ENCODE results near the gene PHACTR2. TPM values are rescaled to one million over a fixed set of nuclear protein-coding genes. Genes with fewer than 3 reads are reported as not detected.

Gene PHACTR2
- total and polyA plus RNA-seq, 2 of the 13 experiments (the other 11 are each of a cell fraction or from before 2014, with no cell fraction given), result 11.3 to 28.2 TPM

- no peak for TF ChIP-seq PATZ1 (CRISPR knock-in tag; IDR thresholded peaks at IDR 0.05)
- no peak for TF ChIP-seq CBFB (CRISPR knock-in tag; IDR thresholded peaks at IDR 0.05)
- TF ChIP-seq ZNF264 (CRISPR knock-in tag; IDR thresholded peaks at IDR 0.05), result no peak
- TF ChIP-seq, protein P1, sequence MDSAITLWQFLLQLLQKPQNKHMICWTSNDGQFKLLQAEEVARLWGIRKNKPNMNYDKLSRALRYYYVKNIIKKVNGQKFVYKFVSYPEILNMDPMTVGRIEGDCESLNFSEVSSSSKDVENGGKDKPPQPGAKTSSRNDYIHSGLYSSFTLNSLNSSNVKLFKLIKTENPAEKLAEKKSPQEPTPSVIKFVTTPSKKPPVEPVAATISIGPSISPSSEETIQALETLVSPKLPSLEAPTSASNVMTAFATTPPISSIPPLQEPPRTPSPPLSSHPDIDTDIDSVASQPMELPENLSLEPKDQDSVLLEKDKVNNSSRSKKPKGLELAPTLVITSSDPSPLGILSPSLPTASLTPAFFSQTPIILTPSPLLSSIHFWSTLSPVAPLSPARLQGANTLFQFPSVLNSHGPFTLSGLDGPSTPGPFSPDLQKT (CRISPR knock-in tag; IDR thresholded peaks at IDR 0.05; ENCODE audit: borderline replicate concordance), result no peak
- TF ChIP-seq SMAD1 (CRISPR knock-in tag; IDR thresholded peaks at IDR 0.05; ENCODE audit: borderline replicate concordance, low read depth), result no peak
- no peak for TF ChIP-seq ZEB1 (IDR thresholded peaks at IDR 0.05; ENCODE audit: insufficient replicate concordance, low read depth)
- TF ChIP-seq RFX1 (IDR thresholded peaks at IDR 0.05), result peak; percentile 52; the same call in 1 of the 2 replicates
- no peak for TF ChIP-seq BCLAF1 (IDR thresholded peaks at IDR 0.05)
- TF ChIP-seq ZNF232 (CRISPR knock-in tag; IDR thresholded peaks at IDR 0.05; ENCODE audit: borderline replicate concordance), result no peak
- TF ChIP-seq NCOR1 (IDR thresholded peaks at IDR 0.05; ENCODE audit: borderline replicate concordance, low read length), result no peak
- TF ChIP-seq ADNP (CRISPR knock-in tag; IDR thresholded peaks at IDR 0.05), result no peak
- TF ChIP-seq ZFP82 (CRISPR knock-in tag; IDR thresholded peaks at IDR 0.05; ENCODE audit: borderline replicate concordance), result no peak
- no peak for TF ChIP-seq MAFF (IDR thresholded peaks at IDR 0.05; ENCODE audit: low read depth, low read length)
- peak; percentile 47 for TF ChIP-seq STAG1 (CRISPR knock-in tag; IDR thresholded peaks at IDR 0.05)
- TF ChIP-seq, protein P2, sequence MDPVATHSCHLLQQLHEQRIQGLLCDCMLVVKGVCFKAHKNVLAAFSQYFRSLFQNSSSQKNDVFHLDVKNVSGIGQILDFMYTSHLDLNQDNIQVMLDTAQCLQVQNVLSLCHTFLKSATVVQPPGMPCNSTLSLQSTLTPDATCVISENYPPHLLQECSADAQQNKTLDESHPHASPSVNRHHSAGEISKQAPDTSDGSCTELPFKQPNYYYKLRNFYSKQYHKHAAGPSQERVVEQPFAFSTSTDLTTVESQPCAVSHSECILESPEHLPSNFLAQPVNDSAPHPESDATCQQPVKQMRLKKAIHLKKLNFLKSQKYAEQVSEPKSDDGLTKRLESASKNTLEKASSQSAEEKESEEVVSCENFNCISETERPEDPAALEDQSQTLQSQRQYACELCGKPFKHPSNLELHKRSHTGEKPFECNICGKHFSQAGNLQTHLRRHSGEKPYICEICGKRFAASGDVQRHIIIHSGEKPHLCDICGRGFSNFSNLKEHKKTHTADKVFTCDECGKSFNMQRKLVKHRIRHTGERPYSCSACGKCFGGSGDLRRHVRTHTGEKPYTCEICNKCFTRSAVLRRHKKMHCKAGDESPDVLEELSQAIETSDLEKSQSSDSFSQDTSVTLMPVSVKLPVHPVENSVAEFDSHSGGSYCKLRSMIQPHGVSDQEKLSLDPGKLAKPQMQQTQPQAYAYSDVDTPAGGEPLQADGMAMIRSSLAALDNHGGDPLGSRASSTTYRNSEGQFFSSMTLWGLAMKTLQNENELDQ (CRISPR knock-in tag; IDR thresholded peaks at IDR 0.05; ENCODE audit: borderline replicate concordance), result no peak
- no peak for TF ChIP-seq ZNF414 (CRISPR knock-in tag; IDR thresholded peaks at IDR 0.05)
- no peak for TF ChIP-seq ZNF670 (CRISPR knock-in tag; IDR thresholded peaks at IDR 0.05; ENCODE audit: borderline replicate concordance)
- peak; percentile 60; the same call in 1 of the 2 replicates for TF ChIP-seq RFX3 (CRISPR knock-in tag; IDR thresholded peaks at IDR 0.05)
- no peak for TF ChIP-seq HOXA7 (CRISPR knock-in tag; IDR thresholded peaks at IDR 0.05)
- TF ChIP-seq, protein P3, sequence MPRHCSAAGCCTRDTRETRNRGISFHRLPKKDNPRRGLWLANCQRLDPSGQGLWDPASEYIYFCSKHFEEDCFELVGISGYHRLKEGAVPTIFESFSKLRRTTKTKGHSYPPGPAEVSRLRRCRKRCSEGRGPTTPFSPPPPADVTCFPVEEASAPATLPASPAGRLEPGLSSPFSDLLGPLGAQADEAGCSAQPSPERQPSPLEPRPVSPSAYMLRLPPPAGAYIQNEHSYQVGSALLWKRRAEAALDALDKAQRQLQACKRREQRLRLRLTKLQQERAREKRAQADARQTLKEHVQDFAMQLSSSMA (CRISPR knock-in tag; IDR thresholded peaks at IDR 0.05), result no peak
Observed at GRCh38 chr6:143698759-143699429, 21.1 kb downstream of the PHACTR2 start (continued).

All from HepG2 (cell line).